WI38 (cell line): ENCODE data around the gene EPHB1.

Experiments used
- H3K4me3 ChIP-seq: 2 replicates; pipeline ENCODE4 v1.5.1; 2011; ENCODE audit warnings: low read depth, mild to moderate bottlenecking, control low read depth, low read length
- CTCF ChIP-seq: IDR thresholded peaks from 2 replicates; pipeline ENCODE4 v1.5.1; 2012; ENCODE audit warnings: low read depth, mild to moderate bottlenecking, control low read depth, low read length

Gene EPHB1

GRCh38 chr3:134886991-134887390 is 91.9 kb downstream of the EPHB1 start:
- H3K4me3 ChIP-seq = no peak overlapping the region
- TF ChIP-seq CTCF = no peak

- no peak for TF ChIP-seq CTCF
- no peak overlapping the region for H3K4me3 ChIP-seq
Measured at GRCh38 chr3:134887536-134887935, 92.5 kb downstream of the EPHB1 start.

- no peak for TF ChIP-seq CTCF
- H3K4me3 ChIP-seq = no peak overlapping the region
Measured at GRCh38 chr3:134892326-134892725, 97.3 kb downstream of the EPHB1 start.

GRCh38 chr3:134892761-134893160 is 97.7 kb downstream of the EPHB1 start:
- TF ChIP-seq CTCF = no peak
- no peak overlapping the region for H3K4me3 ChIP-seq

GRCh38 chr3:134894533-134894932 is 99.5 kb downstream of the EPHB1 start:
- H3K4me3 ChIP-seq = no peak overlapping the region
- TF ChIP-seq CTCF = no peak

GRCh38 chr3:134895181-134895580 is 100.1 kb downstream of the EPHB1 start:
- H3K4me3 ChIP-seq = no peak overlapping the region
- TF ChIP-seq CTCF = no peak

- H3K4me3 ChIP-seq = no peak overlapping the region
- TF ChIP-seq CTCF = no peak
Measured at GRCh38 chr3:134896141-134896540, 101.1 kb downstream of the EPHB1 start.
